ENCODE results near the gene PRTFDC1. TPM values are rescaled to one million over a fixed set of nuclear protein-coding genes. Genes with fewer than 3 reads are reported as not detected.

PRTFDC1 gene
- total RNA-seq, 1 experiment from 2014 or later = not detected

- POLR2A ChIA-PET = no interaction called here
- BruUV-seq (replicated peaks) = no TSS peak
- no peak for ATAC-seq
These were observed 59.3 kb downstream of the PRTFDC1 start for GRCh38 chr10:24893127-24893526.

More at GRCh38 chr10:24893127-24893526, 59.3 kb downstream of the PRTFDC1 start:
- no peak for DNase-seq (ENCODE audit: low read depth, low spot score)
- Histone ChIP-seq H3K36me3 (ENCODE audit: control insufficient read depth in 1 of 2, insufficient read depth in 2 of 2, low read length in 2 of 2) (no peaks in the 10 kb centered on the region), H2AFZ (ENCODE audit: low read depth, low read length, poor library complexity, severe bottlenecking) (peak overlapping the region; percentile 43), H3K79me2 (ENCODE audit: insufficient read depth, low read length) (no peaks in the 10 kb centered on the region), H3K9me3 (ENCODE audit: control insufficient read depth in 1 of 2, insufficient read depth in 1 of 2, low read depth in 1 of 2, low read length in 2 of 2) (no peaks in the 10 kb centered on the region), H3K4me3 (replicated peaks in 1 of 2; ENCODE audit: low read depth in 1 of 2, low read length in 2 of 2) (no peak overlapping the region), H3K27ac (ENCODE audit: low read depth, low read length) (no peak overlapping the region), H3K4me2 (ENCODE audit: low read length) (no peak overlapping the region), H3K9me2 (ENCODE audit: insufficient read depth) (no peaks in the 10 kb centered on the region), H3K27me3 (ENCODE audit: insufficient read depth, low read length) (no peaks in the 10 kb centered on the region), H4K20me1 (ENCODE audit: insufficient read depth) (no peaks in the 10 kb centered on the region), H3K9ac (ENCODE audit: low read length) (no peak overlapping the region), H3K4me1 (ENCODE audit: control insufficient read depth in 1 of 2, insufficient read depth in 2 of 2, low read length in 2 of 2) (peaks cover 58 to 83% of the 10 kb centered on the region in 2 experiments)
- CTCF ChIA-PET = no interaction called here
- RAD21 ChIA-PET (ENCODE audit: low non-redundant PET in 1 of 2, low total read pairs in 2 of 2, uncharacterized antibody in 2 of 2, unreplicated experiment in 2 of 2) = no interaction called here
- TF ChIP-seq FOSL1 (IDR thresholded peaks at IDR 0.05; ENCODE audit: low read depth) = no peak
- TF ChIP-seq TCF7L2 (IDR thresholded peaks at IDR 0.05; ENCODE audit: borderline replicate concordance, extremely low read depth, insufficient read depth, insufficient read length) = no peak
- TF ChIP-seq ELF1 (IDR thresholded peaks at IDR 0.05; ENCODE audit: borderline replicate concordance, low read depth) = no peak
- no peak for TF ChIP-seq CTCF (IDR thresholded peaks at IDR 0.05 in 2 of 3, conservative IDR thresholded peaks at IDR 0.05 in 1 of 3; ENCODE audit: borderline replicate concordance in 1 of 3, insufficient read depth in 1 of 3, low read depth in 2 of 3, low read length in 2 of 3)
- TF ChIP-seq RAD21 (IDR thresholded peaks at IDR 0.05; ENCODE audit: low read depth) = no peak
- TF ChIP-seq REST (IDR thresholded peaks at IDR 0.05; ENCODE audit: low read depth) = no peak
- TF ChIP-seq, protein P1, sequence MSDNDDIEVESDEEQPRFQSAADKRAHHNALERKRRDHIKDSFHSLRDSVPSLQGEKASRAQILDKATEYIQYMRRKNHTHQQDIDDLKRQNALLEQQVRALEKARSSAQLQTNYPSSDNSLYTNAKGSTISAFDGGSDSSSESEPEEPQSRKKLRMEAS (IDR thresholded peaks at IDR 0.05) = no peak
- TF ChIP-seq, protein P2, sequence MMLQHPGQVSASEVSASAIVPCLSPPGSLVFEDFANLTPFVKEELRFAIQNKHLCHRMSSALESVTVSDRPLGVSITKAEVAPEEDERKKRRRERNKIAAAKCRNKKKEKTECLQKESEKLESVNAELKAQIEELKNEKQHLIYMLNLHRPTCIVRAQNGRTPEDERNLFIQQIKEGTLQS (IDR thresholded peaks at IDR 0.05) = no peak
- no peak for TF ChIP-seq JUND (IDR thresholded peaks at IDR 0.05)
- no peak for TF ChIP-seq POLR2A (IDR thresholded peaks at IDR 0.05; ENCODE audit: borderline replicate concordance, extremely low read depth, insufficient read depth, insufficient read length)
- TF ChIP-seq SIN3A (IDR thresholded peaks at IDR 0.05; ENCODE audit: low read depth) = no peak
- TF ChIP-seq SRF (IDR thresholded peaks at IDR 0.05; ENCODE audit: low read depth) = no peak
- no peak for TF ChIP-seq ZFX (IDR thresholded peaks at IDR 0.05)
- no peak for TF ChIP-seq EZH2 (IDR thresholded peaks at IDR 0.05)
- TF ChIP-seq SP1 (IDR thresholded peaks at IDR 0.05; ENCODE audit: low read depth) = no peak
- no peak for TF ChIP-seq EZH2phosphoT487 (IDR thresholded peaks at IDR 0.05; ENCODE audit: borderline replicate concordance)
- no peak for TF ChIP-seq ZNF274 (IDR thresholded peaks at IDR 0.05; ENCODE audit: low read depth, low read length)
- TF ChIP-seq CBX3 (IDR thresholded peaks at IDR 0.05; ENCODE audit: low read depth) = no peak
- intact Hi-C loops (cut with micrococcal nuclease) = loop anchor here (10.0 kb wide), 1 partner anchor 192 kb away; no protein-coding TSS in a partner anchor

All from HCT116 (cell line).